T-helper 1 cell (primary cell): ENCODE results near the gene SSH2.

Source experiments
- DNase-seq, 5 donors: peaks; one replicate each; pipeline ENCODE4 v3.0.0-alpha.2; 2012 to 2020

Gene SSH2

DNA sequence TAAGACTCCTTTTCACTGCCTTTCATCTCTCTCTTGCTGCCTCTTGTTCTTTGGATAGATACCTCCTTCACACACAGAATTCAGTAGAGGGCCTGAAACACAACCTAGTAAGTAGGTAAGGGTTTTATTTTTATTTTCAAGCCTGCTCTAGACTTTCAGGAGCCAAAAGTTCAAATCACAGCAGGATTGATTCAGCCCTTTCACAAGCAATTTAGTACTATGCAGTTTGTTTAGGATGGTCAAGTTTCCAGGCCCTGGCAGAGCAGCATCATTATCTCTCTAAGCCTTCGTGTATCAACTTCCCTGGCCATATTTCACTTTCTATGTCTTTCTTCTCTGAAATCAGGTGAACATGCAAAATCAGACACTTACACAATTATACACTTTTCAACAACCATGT lies 158.5 kb downstream of the SSH2 start:
- no peak for DNase-seq

DNA sequence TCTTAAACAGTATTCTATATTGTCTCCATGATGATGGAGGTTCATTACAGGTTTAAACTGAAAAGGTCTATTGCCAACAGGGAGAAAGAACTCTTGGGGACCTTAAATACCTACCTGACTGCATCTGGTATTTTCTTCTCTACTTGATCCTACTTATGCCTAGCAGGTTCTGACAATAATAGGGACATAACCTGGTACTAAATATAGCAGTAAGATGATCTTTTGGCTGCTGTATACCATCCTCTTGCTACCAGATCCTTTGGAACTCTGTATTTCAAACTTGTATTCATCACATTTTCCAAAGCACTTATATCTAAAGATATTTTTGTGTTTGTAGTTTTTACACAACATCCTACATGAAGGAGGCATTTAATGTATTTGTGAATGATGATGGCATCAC lies 160.8 kb downstream of the SSH2 start:
- DNase-seq: no peak

GRCh38 chr17:29766796-29767327 lies 163.2 kb downstream of the SSH2 start:
- DNase-seq: no peak

DNA sequence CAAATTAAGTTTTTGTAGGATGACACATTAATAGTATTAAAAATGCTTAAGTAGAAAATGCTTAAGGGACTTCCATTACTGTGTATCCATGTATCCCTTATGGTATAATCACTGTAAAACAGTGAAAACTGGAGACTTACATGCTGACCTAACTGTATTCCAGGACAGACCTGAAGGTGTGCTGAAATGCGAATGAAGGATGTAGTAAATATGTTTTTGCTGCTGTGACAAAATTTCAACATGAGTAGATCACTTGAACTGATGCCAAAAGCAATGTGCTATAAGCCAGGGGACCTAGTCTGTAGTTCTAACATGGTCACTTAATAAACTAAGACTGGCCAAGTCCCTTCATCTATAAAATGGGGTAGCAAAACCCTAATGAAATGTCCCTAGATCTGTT lies 165.3 kb downstream of the SSH2 start:
- no peak for DNase-seq

GRCh38 chr17:29764217-29764616 lies 165.8 kb downstream of the SSH2 start:
- no peak for DNase-seq

DNA sequence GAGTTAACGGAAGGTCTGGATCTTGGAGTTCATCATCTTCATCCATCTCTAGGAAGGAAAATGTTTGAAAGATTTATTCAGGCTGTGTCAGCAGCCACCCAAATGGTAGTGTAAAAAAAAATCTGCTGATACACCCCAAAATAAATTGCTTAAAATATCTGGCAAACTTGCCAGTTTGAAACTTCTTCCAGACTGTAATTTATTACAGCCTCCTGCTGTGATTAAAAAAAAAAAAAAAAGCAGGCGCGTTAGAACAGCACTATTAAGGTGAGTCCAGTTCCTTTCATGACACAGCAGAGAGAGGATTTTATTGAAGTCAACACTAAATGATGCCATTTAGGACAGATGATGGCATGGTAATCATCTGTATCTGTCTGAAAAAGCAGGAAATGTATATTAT lies 166.8 kb downstream of the SSH2 start:
- DNase-seq: no peak

DNA sequence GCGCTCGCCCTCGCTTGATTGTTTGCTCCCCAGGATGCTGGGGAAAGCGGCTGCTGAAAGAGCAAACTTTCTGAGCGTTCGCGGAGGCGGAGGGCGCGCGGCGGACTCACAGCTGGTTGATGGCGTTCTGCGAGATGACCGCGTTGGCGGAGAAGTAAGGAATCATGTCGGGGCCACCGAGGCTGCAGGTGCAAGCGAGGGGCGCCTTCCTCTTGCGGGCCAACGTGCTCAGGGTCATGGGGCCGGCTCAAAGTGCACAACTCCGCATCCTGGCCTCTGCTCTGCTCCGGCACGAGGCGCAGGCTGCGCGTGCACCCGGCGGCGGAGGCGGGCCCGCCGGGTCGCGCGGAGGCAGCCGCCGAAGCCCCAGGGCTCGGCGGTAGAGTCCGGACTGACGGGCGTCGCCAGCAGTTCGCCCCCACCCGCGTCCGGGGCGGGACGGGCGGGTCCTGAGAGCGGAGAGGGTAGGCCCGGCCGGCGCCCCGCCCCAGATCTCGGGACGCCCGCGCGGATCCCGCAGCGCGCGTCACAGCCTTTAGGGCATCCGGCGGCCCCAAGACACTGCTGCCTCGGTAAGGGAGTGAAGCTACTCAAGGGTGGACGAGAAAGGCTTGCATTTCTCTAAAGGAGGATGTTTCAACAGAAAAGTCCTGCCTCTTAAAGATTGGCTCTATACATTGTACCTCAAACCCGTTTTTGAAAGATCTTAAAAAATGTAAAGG lies 168.8 kb downstream of the SSH2 start:
- peak; percentile 76 to 96 (median 85) for DNase-seq

DNA sequence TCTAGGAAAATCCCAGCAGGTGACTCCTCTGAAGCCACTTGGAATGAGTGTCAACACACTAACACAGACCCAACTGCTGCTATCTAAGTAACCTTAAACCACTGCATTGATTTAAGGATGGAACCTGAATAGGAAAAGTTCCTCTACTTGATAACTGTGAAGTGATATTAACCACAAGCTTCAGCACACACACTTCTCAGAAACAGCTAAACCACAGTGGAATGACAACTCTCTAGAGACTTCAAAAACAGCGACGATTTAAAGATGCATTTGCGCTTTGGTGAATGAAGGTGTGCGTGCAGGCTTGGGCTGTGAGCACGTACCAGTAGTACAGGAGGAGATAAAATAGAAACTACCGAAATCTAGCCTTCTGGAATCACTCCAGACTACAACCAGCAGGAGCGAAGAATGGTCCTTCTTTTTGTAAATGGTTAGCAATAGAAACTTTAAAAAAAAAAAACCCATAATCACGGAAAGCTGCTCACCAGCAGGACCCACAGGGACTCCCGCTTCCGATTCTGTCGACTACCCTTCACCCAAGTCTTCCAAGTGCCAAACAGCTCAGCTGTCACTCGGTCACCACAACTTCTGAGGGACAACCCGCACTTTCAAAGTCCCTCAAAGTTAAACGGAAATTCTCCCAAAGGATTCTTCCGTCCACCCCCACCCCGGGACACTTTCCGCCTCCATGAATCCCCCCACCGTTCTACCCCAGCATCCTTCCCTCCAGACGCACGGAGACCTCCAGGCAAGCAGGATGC lies 169.6 kb downstream of the SSH2 start:
- DNase-seq: peak in 4 of 5 donors; percentile 23 to 85 (median 40)

GRCh38 chr17:29758255-29758654 lies 171.8 kb downstream of the SSH2 start:
- DNase-seq: no peak

DNA sequence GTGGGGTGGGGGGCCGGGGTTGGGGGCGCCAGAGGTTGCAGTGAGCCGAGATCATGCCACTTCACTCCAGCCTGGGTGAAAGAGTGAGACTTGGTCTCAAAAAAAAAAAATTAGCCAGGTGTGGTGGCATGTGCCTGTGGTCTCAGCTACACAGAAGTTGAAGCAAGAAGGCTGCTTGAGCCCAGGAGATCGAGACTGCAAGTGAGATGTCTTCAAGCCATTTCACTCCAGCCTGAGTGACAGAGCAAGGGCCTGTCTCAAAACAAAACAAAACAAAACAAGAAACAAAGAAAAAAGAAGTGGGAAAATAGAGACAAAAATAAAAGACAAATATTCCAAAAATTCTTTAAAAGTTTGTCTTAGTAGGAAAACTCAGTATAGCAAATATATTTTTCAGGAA lies 172.2 kb downstream of the SSH2 start:
- DNase-seq: peak in 1 of 5 donors; percentile 27

DNA sequence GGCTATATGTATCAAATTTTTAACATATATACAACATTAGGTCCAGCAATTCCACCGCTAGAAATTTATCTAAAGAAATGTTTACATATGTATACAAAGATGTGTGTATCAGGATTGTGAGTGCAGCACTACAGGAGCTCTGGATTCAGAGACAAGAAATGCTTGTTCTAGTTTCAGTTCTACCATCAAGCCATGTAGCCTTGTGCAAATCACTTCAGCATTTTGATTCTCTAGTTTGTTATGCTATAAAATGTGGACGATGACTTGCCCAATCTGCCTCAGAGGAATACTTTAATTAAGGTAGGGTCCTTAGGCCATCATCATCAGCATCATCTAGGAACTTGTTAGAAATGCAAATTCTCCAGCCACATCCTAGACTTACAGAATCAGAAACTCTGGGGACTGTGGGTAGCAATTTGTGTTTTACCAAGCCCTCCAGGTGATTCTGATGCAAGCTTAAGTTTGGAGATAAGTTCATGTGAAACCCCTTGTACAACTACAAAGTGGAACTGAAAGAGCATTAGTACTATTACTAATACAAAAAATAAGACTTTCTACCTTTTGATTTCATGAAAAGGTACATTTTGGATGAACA lies 176.1 kb downstream of the SSH2 start:
- DNase-seq: no peak

- no peak for DNase-seq
These were observed 180.8 kb downstream of the SSH2 start for GRCh38 chr17:29749045-29749825.

GRCh38 chr17:29748400-29748799 lies 181.6 kb downstream of the SSH2 start:
- no peak for DNase-seq

DNA sequence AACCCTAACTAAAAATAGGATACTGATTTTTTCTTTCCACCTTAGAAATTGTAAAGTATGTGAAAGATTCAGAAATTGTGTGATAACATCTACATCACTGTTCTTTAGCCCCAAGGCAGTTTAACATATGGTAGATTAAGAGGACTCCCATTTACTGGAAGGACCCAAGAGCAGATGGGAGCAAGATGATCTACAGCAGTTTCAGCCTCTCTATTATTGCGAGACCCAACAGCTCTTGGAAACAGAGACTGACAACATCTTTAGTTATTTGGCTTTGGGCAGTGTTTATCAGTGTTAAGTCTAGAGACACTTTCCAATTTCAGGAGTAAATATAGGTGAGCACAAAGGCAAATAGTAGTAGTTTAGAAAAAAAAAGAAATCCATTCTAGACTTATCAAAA lies 182.4 kb downstream of the SSH2 start:
- no peak for DNase-seq

- DNase-seq: no peak
These were observed 183.4 kb downstream of the SSH2 start for GRCh38 chr17:29746669-29747068.

- no peak for DNase-seq
These were observed 185.9 kb downstream of the SSH2 start for GRCh38 chr17:29744121-29744520.

- DNase-seq: no peak
These were observed 187.9 kb downstream of the SSH2 start for GRCh38 chr17:29742210-29742513.

DNA sequence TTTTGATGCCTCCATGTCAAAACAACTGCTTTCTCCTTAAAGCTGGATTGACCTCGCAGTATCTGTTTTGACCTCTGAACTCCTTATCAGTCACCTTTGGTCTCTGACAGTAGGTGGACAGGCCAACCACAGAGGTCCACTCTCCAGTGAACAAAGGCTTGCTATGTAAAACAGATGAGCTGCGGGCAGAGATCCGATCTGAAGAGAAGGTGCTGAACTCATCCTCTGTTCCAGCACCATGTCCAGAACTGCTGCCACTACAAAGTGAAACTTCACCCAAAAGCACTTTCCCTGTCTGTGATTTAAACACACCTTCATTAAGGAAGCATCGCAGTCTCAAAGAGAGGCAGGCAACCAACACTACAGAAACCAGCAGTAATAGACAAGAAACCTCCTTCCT lies 190.0 kb downstream of the SSH2 start:
- DNase-seq: no peak

- no peak for DNase-seq
These were observed 195.4 kb downstream of the SSH2 start for GRCh38 chr17:29734640-29735039.

DNA sequence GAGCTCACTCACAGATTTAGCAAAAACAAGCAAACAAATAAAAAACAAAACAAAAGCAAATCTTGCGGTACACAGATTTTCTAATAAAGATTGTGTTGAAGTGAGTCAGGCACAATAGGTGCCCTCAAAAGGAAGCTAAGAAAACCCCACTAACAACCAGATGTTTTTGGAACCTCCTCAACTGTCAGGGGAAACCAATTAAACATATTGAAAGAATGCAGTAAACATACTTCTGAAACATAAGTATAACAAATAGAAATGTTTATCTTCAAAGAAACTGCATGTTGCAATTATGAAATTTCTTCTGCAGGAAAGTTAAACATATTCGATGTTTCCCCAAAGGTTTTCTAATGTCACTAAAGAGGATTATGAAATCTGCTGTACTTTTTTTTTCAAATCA lies 196.9 kb downstream of the SSH2 start:
- DNase-seq: no peak

DNA sequence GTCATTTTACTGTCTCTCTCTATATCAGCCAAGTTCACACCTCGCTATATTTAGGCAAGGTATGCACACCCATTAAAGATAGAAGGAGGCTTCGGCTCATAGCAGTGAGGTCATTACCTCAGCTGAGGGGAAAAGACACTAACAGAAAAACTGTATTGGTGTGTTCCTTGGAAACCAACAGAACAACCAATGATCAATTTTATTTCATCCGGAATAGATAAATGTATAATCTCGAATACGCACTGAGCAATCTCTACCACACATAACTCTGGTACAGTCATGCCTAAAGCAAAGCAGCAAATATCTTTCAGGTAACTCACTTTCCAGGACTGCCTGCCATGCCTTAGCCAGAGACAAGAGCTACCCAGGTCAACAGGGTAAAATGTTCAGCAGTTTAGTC lies 197.4 kb downstream of the SSH2 start:
- DNase-seq: no peak

- no peak for DNase-seq
These were observed 197.8 kb downstream of the SSH2 start for GRCh38 chr17:29732209-29732608.

- DNase-seq: no peak
These were observed 198.5 kb downstream of the SSH2 start for GRCh38 chr17:29731589-29731929.
